ENCODE results near the gene NEDD4L.
"Not testable (repeated sequence)": the region's sequence is repeated elsewhere in the genome, so short reads cannot be mapped to it uniquely, and the experiment has no call there.

Gene NEDD4L

GRCh38 chr18:58359620-58360019, 315.6 kb downstream of the NEDD4L start:
- in situ Hi-C loops (cut with MboI; ENCODE audit: low pct_unique_long_range_greater_than_20kb, low sequenced_read_pairs) = no loop called here
- no peak for DNase-seq

DNA sequence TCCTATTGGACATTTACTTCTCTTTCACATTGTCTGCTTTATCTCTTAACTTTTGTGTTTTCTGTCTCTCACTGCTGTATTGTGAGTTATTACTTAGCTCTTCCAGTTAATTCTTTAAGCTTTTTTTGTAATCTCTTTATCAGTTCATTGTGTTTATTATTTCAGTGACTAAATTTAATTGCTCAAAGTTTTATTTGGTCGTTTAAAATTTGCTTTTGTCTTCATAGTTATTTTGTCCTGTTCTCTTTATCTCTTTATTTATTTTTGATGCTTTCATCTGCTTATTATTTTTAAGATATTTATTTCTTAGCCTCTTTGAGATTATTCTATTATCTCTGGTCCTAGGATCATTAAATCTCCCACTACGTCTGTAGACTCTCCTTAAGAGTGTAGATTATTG, 316.3 kb downstream of the NEDD4L start:
- in situ Hi-C loops (cut with MboI; ENCODE audit: low pct_unique_long_range_greater_than_20kb, low sequenced_read_pairs) = no loop called here
- no peak for DNase-seq

- DNase-seq = no peak
- in situ Hi-C loops (cut with MboI; ENCODE audit: low pct_unique_long_range_greater_than_20kb, low sequenced_read_pairs) = no loop called here
Measured at GRCh38 chr18:58361212-58361611, 317.2 kb downstream of the NEDD4L start.

DNA sequence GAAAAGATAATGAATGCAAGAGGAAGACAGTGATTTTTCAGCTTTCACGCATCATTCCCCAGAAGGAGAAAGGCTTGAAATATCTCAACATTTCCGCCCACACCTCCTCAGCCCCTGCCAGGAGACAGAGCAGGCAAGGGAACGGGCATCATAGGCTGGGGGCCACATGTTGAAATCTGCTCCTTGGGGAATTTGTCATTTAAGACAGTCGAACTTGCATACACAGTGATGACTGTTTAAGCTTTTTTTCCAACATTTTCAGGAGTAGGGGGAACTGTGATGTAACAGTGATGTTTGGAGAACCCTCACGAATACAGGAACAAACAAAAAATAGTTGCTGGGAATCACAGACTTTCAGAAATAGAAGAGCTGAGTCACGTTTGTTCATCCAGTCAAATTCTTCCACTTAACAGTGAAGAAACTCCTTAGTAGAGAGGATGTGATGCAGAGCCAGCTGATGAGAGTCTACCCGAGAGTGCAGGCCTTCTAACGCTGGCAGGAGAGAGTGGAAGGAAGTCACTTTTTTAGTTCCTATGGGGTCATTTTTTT, 318.1 kb downstream of the NEDD4L start:
- in situ Hi-C loops (cut with MboI; ENCODE audit: low pct_unique_long_range_greater_than_20kb, low sequenced_read_pairs) = no loop called here
- no peak for DNase-seq

GRCh38 chr18:58362829-58363271, 318.8 kb downstream of the NEDD4L start:
- no peak for DNase-seq
- in situ Hi-C loops (cut with MboI; ENCODE audit: low pct_unique_long_range_greater_than_20kb, low sequenced_read_pairs) = no loop called here

GRCh38 chr18:58363767-58364540, 319.9 kb downstream of the NEDD4L start:
- in situ Hi-C loops (cut with MboI; ENCODE audit: low pct_unique_long_range_greater_than_20kb, low sequenced_read_pairs) = no loop called here
- DNase-seq = no peak

DNA sequence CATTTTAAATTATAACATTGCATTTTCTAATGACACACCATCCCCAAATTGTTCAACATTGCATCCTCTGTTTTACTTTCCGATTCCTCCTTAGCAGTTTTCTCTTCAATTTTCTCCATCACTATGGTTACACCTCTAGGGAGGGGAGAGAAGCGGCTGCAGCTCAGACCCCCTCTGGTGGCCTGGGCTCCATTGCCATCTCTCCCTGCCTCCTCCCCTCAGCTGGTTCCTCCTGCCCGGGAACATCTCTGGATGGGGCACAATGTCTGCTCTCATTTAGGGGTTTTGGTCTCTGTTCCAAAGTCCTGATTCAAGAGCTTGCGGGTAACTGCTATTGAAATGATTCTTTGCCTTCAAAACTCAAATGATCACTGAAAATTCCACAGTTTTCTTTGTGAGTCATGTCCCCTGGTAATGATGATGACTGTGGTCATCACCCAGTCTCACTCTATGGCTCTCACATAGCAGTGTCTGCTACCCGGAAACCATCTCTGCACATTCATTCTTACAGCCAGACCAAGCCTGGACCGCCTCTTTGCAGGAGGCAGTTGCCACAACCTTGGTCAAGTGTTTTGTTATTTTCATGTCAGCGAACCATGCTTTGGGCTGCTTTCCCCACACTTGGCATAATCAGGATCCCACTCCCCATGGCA, 321.0 kb downstream of the NEDD4L start:
- in situ Hi-C loops (cut with MboI; ENCODE audit: low pct_unique_long_range_greater_than_20kb, low sequenced_read_pairs) = no loop called here
- DNase-seq = no peak

DNA sequence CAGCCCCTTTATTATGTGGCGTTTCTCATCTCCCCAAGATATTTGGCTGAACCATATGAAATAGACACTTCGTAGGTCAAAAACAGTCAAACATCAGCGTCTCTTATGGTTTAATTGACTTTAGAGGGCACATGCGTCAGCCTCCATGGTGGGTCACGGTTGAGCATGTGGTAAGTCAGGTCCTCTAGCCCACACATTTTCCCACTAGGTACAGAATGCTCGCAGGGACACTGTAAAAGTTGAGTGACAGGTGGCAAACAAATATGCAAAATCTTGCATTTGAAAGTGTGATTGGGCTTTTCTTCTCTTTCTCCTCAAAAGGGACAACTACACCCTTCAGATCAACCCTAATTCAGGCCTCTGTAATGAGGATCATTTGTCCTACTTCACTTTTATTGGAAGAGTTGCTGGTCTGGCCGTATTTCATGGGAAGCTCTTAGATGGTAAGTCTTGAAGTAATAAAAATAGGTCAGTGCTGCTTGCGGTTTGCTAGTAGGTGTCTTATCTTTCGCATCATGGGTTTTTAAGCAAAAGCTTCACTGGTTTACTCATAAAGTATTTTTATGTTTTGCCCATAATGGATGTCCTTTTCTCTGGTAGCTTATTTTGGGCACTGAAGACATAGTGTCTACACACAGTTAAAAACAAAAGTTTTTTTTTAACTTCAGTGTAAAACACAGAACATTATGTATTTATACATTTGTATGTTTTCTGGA, 323.6 kb downstream of the NEDD4L start:
- no peak for DNase-seq
- in situ Hi-C loops (cut with MboI; ENCODE audit: low pct_unique_long_range_greater_than_20kb, low sequenced_read_pairs) = no loop called here

DNA sequence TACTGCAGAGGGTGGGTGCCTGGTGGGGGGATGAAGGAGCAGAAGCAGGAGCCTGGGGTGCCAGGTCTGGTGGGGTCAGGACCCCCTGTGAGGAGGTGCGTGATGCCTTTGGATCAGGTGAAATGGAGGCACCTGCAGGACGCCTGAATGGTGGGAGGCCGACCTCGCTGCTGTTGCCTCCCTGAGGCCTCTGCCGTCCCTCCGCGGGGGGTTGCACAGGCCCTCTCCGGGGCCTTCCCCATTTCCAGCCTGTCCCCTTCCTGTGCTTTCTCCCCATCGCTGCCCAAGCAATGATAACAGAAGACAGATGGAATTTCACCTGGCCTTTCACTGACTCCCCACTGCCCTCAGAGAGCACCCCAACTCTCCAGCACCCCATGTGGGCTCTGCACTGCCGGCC, 325.6 kb downstream of the NEDD4L start:
- in situ Hi-C loops (cut with MboI; ENCODE audit: low pct_unique_long_range_greater_than_20kb, low sequenced_read_pairs) = no loop called here

DNA sequence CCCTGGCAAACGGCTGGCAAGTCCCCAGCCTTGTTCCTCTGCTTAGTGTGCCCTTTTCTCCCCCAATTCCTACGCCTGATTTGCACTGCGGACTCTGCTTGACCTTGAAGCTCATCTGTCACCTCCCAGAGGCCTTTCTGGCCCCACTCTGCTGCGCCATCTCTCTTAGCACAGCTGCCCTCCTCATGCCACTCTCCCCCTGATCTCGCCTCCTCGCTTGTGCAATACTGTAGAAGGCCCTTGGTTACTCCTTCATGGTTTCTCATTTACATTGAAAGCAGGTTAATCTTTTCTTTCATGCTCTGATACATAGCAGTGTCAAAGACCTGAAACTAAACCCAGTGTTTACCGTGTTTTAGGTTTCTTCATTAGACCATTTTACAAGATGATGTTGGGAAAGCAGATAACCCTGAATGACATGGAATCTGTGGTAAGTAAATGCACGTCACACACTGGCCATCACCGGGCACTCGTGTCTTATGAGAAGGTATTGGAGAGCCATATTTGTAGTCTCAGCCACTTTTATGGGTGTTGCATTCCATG, 326.1 kb downstream of the NEDD4L start:
- DNase-seq = no peak
- in situ Hi-C loops (cut with MboI; ENCODE audit: low pct_unique_long_range_greater_than_20kb, low sequenced_read_pairs) = no loop called here

More for the DNA sequence above, 325.6 kb downstream of the NEDD4L start:
- DNase-seq = no peak

GRCh38 chr18:58370612-58371011, 326.6 kb downstream of the NEDD4L start:
- in situ Hi-C loops (cut with MboI; ENCODE audit: low pct_unique_long_range_greater_than_20kb, low sequenced_read_pairs) = no loop called here
- no peak for DNase-seq

- in situ Hi-C loops (cut with MboI; ENCODE audit: low pct_unique_long_range_greater_than_20kb, low sequenced_read_pairs) = no loop called here
- DNase-seq = no peak
Measured at GRCh38 chr18:58373481-58373880, 329.5 kb downstream of the NEDD4L start.

DNA sequence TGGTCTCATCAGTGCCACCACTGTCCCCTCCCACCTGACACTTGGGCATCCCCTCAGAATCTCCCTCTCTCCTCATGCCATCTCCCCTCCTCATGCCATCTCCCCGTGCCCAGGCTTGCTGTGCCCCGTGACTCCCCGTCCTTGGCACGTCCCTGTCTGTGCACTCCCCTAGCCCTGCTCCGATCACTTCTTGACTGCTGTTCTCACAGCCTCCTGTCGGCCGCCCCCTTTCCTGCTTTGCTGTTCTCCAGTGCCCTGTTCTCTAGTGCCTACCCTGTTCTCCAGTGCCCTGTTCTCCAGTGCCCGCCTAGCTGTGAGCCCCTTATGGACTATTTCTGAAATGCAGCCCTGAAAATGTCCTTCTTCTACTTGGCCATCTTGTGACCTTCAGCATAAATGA, 331.0 kb downstream of the NEDD4L start:
- DNase-seq = no peak
- in situ Hi-C loops (cut with MboI; ENCODE audit: low pct_unique_long_range_greater_than_20kb, low sequenced_read_pairs) = no loop called here

DNA sequence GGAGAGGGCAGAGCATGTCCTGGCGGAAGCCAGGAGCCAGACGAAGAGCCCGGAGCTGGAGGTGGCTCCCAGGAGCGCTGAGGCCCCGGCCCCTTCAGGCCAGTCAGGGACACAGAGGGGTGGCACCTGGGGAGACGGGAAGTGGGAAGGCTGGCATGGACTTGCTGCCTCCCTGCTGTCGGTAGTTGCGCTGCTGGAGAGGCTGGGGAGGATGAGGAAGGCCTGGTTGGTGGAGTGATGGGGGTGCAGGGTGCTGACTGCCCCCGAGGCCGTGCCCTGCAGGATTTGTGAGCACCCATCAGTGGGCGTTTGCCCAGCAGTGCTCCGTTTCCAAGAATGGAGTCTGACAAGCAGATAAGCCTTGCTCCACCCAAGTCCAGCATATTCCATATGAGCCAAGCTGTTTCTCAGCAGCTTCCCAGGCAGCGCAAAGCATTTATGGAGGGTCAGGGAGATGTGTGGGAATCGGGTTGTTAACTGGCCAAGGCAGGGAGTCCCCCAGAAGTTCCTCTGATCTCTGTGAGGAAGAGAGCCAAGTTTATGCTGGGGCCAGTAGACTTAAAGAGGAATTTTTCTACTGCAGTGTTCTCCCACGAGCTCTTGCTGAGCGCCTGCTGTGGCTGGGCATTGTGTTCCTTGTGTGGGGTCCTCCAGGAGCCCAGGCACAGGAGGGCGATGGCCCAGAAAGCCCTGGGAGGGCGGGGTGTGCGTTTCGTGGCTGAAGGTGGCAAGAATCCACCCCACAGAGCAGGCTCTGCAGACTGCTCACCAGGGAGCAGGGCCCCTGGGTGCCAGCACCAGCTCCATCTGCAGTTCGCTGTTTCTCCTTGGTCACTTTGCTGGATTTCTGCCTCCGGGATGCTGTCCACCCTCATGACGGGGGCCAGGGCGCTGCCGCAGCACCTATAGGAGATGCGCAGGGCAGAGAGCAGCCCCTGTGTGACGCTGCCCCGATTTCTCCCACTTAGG, 334.7 kb downstream of the NEDD4L start:
- in situ Hi-C loops (cut with MboI; ENCODE audit: low pct_unique_long_range_greater_than_20kb, low sequenced_read_pairs) = no loop called here
- DNase-seq = no peak

- in situ Hi-C loops (cut with MboI; ENCODE audit: low pct_unique_long_range_greater_than_20kb, low sequenced_read_pairs) = no loop called here
- DNase-seq = no peak
Measured at GRCh38 chr18:58379443-58379842, 335.4 kb downstream of the NEDD4L start.

GRCh38 chr18:58380113-58380512, 336.1 kb downstream of the NEDD4L start:
- in situ Hi-C loops (cut with MboI; ENCODE audit: low pct_unique_long_range_greater_than_20kb, low sequenced_read_pairs) = not testable (repeated sequence)

GRCh38 chr18:58381676-58382411, 337.8 kb downstream of the NEDD4L start:
- no peak for DNase-seq
- in situ Hi-C loops (cut with MboI; ENCODE audit: low pct_unique_long_range_greater_than_20kb, low sequenced_read_pairs) = no loop called here

More at GRCh38 chr18:58380113-58380512, 336.1 kb downstream of the NEDD4L start:
- not testable (repeated sequence) for DNase-seq

DNA sequence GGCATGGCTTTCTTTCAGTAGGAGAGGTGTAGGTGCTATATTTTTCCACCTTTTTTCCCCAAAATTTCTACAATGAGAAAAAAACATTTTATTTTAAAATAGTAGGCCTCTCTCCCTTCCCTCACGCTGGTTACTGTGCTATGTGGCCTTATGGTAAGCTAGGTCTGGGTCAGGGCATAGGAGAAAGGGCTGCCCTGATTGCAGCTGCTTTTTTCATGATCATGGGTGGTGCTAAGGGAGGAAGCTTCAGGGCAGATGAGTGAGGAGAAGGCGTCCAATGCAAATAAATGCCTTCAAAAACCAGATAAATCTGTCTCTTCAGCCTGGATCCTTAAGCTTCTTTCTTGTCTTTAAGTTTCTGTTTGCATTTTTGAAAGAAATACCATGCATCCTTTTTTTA, 338.4 kb downstream of the NEDD4L start:
- no peak for DNase-seq
- in situ Hi-C loops (cut with MboI; ENCODE audit: low pct_unique_long_range_greater_than_20kb, low sequenced_read_pairs) = no loop called here

Measured in KBM-7 (cell line).